GM18868 (cell line): ENCODE data around the gene EXOSC1.
"Not testable (repeated sequence)": the region's sequence is repeated elsewhere in the genome, so short reads cannot be mapped to it uniquely, and the experiment has no call there.

Experiments
- ATAC-seq: cut with Tn5 transposase; IDR thresholded peaks from one replicate; pipeline ENCODE4 v1.9.1; 2021; ENCODE audit warnings: mild to moderate bottlenecking, moderate library complexity; ENCODE audit not compliant: unreplicated experiment

EXOSC1 gene

GRCh38 chr10:97459933-97460332, 14.1 kb upstream of the EXOSC1 start:
- ATAC-seq, result no peak

- no peak for ATAC-seq
Measured at GRCh38 chr10:97459111-97459510, 13.3 kb upstream of the EXOSC1 start.

GRCh38 chr10:97456686-97457065, 10.9 kb upstream of the EXOSC1 start:
- ATAC-seq, result no peak

- no peak for ATAC-seq
Measured at GRCh38 chr10:97456034-97456685, 10.4 kb upstream of the EXOSC1 start.

GRCh38 chr10:97454330-97455036, 8.7 kb upstream of the EXOSC1 start:
- ATAC-seq, result no peak

- ATAC-seq, result no peak
Measured at GRCh38 chr10:97452352-97452751, 6.5 kb upstream of the EXOSC1 start.

GRCh38 chr10:97451605-97452004, 5.8 kb upstream of the EXOSC1 start:
- ATAC-seq, result no peak

- ATAC-seq, result no peak
Measured at GRCh38 chr10:97450828-97451227, 5.0 kb upstream of the EXOSC1 start.

GRCh38 chr10:97445357-97445721, 467 bp downstream of the EXOSC1 start:
- no peak for ATAC-seq

GRCh38 chr10:97444212-97444611, 1.6 kb downstream of the EXOSC1 start:
- ATAC-seq, result no peak

- ATAC-seq, result no peak
Measured at GRCh38 chr10:97442277-97442676, 3.5 kb downstream of the EXOSC1 start.

GRCh38 chr10:97435211-97435610, 10.6 kb downstream of the EXOSC1 start:
- no peak for ATAC-seq

- no peak for ATAC-seq
Measured at GRCh38 chr10:97434557-97434956, 11.2 kb downstream of the EXOSC1 start.

GRCh38 chr10:97434055-97434454, 11.8 kb downstream of the EXOSC1 start:
- ATAC-seq, result no peak

GRCh38 chr10:97428572-97428981, 17.2 kb downstream of the EXOSC1 start:
- ATAC-seq, result no peak

GRCh38 chr10:97427571-97428179, 18.1 kb downstream of the EXOSC1 start:
- ATAC-seq, result no peak

GRCh38 chr10:97426776-97427570, 18.8 kb downstream of the EXOSC1 start:
- no peak for ATAC-seq

- ATAC-seq, result peak; percentile 84
Measured at GRCh38 chr10:97425964-97426775, 19.6 kb downstream of the EXOSC1 start, which contains the start of gene PGAM1. PGAM1 (plus strand) TSS chr10:97426191; CDS start chr10:97426308, 117 bp downstream.

GRCh38 chr10:97423757-97424098, 22.1 kb downstream of the EXOSC1 start:
- not testable (repeated sequence) for ATAC-seq

- no peak for ATAC-seq
Measured at GRCh38 chr10:97416565-97416964, 29.2 kb downstream of the EXOSC1 start.

- ATAC-seq, result no peak
Measured at GRCh38 chr10:97412891-97413304, 32.9 kb downstream of the EXOSC1 start.
